Subcutaneous adipose tissue (tissue), 4 donors: Measurements from ENCODE around the gene MYO3B. TPM values are rescaled to one million over a fixed set of nuclear protein-coding genes. Genes with fewer than 3 reads are reported as not detected.

ENCODE experiments used
- CTCF ChIP-seq: fragments of 450-650 bp; IDR thresholded peaks from one replicate; pipeline ENCODE4 v1.5.1; 2016; ENCODE audit warnings: low read depth, mild to moderate bottlenecking, control low read depth, antibody characterized with exemption, moderate library complexity
- total RNA-seq, 4 donors: library from RNA; depleted of rRNA; stranded (reverse); fragments of >200 nt; gene quantifications; one replicate each; pipeline ENCODE4 v1.1.0, GENCODE V29; 2016

The MYO3B gene
- total RNA-seq, 4 donors from 2014 or later, result 0.17 TPM; not detected in 3

GRCh38 chr2:170535552-170535951, 357.6 kb downstream of the MYO3B start:
- TF ChIP-seq CTCF, result no peak

GRCh38 chr2:170544817-170545216, 366.9 kb downstream of the MYO3B start:
- TF ChIP-seq CTCF, result no peak

DNA sequence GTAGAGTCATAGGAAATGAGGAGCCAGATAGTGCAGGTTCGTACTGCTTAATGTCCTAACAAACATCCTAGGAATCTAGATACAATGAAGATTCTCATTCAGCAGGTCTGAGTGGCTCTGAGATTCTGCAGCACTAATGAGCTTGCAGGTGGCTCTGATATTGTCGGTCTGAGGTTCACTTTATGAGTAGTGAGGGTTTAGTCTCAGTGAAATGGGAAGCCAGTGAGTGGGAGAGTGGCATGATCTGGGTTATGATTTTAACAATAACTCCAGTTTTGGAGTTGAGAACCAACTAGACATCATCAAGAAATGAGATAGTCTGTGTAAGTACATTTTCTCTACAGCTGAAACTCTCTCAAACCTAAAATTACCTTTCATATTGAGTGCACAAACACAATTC, 370.4 kb downstream of the MYO3B start:
- no peak for TF ChIP-seq CTCF

GRCh38 chr2:170550501-170550900, 372.6 kb downstream of the MYO3B start:
- TF ChIP-seq CTCF, result no peak

DNA sequence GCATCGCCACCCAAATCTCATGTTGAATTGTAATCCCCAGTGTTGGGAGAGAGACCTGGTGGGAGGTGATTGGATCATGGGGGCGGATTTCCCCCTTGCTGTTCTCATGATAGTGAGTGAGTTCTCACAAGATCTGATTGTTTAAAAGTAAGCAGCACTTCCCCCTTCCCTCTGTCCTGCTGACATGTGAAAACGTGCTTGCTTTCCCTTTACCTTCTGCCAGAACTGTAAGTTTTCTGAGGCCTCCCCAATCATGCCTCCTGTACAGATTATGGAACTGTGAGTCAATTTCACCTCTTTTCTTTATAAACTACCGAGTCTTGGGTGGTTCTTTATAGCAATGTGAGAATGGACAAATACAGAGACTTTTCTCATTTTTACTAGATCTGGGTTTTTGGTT, 375.8 kb downstream of the MYO3B start:
- no peak for TF ChIP-seq CTCF

GRCh38 chr2:170554278-170554955, 376.5 kb downstream of the MYO3B start:
- TF ChIP-seq CTCF, result no peak

DNA sequence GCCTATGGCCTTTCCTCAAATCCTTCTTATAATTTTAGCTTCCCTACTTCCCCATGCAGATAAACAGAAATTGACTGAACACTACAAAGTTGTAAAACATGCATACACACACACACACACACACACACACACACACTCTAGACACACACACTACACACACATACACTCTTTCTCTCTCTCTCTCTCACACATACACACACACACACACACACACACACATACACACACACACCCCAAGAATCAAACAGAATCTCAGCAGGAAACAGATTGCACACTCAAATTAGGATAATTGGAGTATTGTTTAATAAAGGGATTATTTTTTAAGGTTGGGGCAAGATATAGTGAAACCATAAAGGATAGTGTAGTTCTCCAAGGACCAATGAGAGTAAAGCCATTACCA, 385.0 kb downstream of the MYO3B start:
- TF ChIP-seq CTCF, result no peak
